ENCODE data around the gene PLPP3.

The PLPP3 gene

DNA sequence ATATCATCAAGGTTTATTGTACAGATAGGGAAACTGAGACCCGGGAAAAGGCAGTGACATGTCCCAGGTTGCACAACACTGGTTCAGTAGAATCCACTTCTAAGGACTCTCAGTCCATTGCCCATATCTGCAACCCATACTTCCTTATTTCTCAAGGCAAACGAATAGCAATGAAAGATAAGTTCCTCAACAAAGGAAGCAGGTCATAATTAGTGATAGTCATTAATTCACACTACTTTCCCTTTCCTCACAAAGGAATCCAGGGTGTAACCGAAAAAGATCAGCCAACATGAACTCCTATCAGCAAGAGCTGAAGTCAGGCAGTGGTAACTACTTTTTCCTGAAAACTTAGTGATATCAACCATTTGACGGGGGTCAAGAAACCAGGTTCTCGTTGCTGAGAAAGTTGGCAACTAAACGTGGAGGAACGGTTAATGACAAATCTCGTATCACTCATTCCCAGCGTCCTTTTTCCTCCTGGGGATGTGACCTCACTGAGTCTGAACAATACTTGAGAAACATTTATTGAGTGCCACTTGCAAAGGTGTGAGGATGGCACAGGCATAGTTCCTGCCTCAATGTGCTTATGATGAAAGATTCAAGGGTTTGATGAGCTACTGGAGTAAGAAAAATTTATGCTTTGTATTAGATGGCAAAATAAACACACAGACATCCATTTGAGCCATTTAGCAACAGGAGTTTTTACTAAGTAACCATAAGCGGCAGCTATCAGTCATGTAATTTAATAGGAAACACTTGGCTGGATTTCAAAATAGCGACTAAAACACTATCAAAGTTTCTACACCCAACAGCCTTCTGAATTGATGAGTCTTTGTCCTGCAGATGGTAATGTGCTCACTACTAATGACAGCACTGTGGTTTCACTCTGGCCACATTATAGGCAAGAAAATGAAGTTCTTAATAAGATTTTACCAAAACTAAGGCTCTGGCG, 82.3 kb downstream of the PLPP3 start:
- TF ChIP-seq, protein P1, sequence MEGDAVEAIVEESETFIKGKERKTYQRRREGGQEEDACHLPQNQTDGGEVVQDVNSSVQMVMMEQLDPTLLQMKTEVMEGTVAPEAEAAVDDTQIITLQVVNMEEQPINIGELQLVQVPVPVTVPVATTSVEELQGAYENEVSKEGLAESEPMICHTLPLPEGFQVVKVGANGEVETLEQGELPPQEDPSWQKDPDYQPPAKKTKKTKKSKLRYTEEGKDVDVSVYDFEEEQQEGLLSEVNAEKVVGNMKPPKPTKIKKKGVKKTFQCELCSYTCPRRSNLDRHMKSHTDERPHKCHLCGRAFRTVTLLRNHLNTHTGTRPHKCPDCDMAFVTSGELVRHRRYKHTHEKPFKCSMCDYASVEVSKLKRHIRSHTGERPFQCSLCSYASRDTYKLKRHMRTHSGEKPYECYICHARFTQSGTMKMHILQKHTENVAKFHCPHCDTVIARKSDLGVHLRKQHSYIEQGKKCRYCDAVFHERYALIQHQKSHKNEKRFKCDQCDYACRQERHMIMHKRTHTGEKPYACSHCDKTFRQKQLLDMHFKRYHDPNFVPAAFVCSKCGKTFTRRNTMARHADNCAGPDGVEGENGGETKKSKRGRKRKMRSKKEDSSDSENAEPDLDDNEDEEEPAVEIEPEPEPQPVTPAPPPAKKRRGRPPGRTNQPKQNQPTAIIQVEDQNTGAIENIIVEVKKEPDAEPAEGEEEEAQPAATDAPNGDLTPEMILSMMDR (IDR thresholded peaks at IDR 0.05): no peak

DNA sequence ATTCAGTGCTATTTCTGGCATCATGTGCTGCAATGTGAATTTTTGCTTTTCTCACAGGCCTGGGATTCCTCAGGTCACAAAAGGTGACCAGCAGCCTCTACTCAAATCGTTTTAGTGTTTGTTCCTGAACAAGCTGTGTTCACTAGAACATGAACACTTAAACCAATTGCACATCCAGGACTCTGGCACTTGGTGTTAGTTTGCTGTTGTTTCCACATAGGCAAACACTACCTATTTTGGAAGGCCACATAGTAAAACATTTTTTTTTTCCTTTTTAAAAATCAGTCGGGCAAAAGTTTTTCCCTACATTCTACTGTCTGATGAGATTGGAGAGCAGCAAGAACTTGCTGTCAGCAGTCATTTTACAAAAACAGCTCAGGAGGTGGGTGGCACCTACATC, 83.2 kb downstream of the PLPP3 start:
- TF ChIP-seq, protein P1 (IDR thresholded peaks at IDR 0.05): no peak

DNA sequence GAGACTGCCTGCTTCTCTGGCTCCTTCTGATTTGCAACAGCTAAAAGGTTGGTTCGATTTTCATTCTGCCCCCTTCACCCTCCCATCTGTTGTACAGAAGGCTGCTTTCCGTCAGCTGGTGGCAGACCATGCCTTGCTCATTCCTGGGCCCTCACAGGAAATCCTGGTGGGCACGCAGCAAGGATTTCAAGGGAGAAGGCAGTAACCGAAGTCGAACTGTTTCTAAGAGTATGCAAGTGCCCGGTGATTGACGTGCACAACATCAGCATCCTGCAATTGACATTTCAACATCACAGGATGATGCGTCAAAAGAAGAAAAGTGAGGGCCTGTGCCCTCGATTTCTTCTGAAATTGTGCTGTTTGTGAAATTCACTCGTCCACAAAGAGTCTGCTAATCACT, 83.8 kb downstream of the PLPP3 start:
- TF ChIP-seq, protein P1 (IDR thresholded peaks at IDR 0.05): no peak

DNA sequence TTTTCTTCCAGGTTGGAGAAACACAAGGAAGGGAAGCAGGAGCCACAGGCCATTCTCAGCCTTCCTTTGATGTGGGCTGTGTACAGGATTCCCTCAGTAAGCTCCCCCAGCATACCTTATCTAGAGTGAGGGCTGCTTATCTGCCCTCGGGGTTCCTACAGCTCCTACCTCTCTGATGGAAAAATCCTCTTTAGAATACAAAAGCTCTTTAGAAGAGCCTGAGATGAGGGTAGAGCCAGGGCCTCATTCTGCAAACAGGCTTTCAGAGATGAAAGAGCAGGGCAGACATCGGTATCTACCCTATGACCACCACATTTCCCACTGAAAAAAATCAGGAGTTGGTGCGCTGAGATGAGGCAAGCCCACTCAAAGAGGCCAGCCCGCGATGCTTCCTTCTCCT, 85.1 kb downstream of the PLPP3 start:
- TF ChIP-seq, protein P1 (IDR thresholded peaks at IDR 0.05): no peak

DNA sequence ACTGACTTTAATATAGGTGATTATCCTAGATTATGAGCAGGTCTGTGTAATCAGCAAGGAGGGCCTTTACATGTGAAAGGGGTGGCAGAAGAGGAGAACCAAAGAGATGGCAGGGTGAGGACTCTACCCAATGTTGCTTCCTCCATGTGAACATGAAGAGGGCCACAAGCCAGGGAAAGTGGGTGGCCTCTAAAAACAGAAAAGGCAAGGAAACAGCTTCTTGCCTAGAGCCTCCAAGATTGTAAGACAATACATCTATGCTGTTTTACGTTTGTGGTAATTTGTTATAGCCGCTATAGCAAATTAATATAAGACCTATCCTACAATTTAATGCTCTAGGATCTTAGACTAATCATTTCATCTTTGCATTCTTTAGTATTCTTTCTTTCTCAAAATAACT, 85.5 kb downstream of the PLPP3 start:
- TF ChIP-seq, protein P1 (IDR thresholded peaks at IDR 0.05): no peak

DNA sequence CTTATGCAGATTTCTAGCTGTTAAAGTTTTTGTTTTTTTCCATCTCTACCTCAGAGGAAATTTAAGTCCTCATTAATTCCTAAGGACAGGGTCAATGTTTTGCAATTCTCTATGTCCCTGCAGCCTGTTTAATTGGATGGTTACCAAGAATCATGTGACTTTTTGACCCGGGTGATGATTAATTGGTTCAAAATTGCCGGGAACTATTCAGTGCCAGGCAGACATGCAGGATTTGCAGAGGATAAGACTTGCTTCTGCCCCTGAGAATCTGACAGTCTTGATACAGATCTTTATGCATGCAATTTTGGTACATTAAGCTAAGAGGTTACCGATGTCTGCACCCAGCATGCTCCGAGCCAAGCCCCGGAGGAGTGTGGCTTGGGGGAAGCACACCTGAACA, 87.9 kb downstream of the PLPP3 start:
- TF ChIP-seq, protein P1 (IDR thresholded peaks at IDR 0.05): no peak

DNA sequence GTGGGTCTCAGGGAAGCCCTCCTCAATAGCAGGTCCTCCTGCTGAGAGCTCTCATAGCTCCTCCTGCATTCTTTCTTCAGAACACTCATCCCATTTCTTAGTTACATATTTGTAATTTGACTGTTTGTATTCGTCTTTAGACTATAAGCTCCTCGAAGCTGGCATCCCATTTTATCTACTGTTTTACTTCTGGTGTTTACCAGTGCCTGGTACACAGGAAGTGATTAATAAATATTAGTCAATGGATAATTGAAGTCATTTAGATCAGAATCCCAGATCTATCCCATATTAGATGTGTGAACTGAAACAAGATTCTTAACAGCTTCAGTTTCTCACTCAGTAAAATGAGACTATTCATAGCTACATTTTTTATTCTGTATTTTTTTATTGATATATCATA, 88.7 kb downstream of the PLPP3 start:
- TF ChIP-seq, protein P1 (IDR thresholded peaks at IDR 0.05): no peak

Measured in LNCAP (cell line).